K562 (cell line): ENCODE data around the gene HS6ST1. TPM values are rescaled to one million over a fixed set of nuclear protein-coding genes. Genes with fewer than 3 reads are reported as not detected.

Experiments
- ATAC-seq: fragments of 200-7000 bp; cut with Tn5 transposase; 3 replicates; pipeline ENCODE4 v1.9.1; 2020; ENCODE audit warnings: moderate library complexity
- BruUV-seq: library from RNA; stranded (reverse); fragments of 400-500 nt; replicated peaks from 2 replicates; lab custom pipeline; 2021; lab: Mats Ljungman, UMichigan
- CTCF ChIA-PET: fragments of 300-600 bp; formaldehyde crosslinking; extraction: SDS; loops from one replicate; lab custom pipeline; 2021; ENCODE audit warnings: low intra/inter-chr PET ratio; lab: Yijun Ruan, JAX
- POLR2A ChIA-PET: fragments of 300-600, 350-650 bp; sonication (Branson Sonifier 250); formaldehyde crosslinking; extraction: SDS; loops from one replicate; lab custom pipeline; 2021; ENCODE audit warnings: antibody characterized with exemption, inconsistent platforms; lab: Yijun Ruan, JAX
- DNase-seq, 4 experiments: peaks; one replicate each; pipeline versions ENCODE4 v3.0.0 to v3.0.0-alpha.2; 2011 to 2018; ENCODE audit warnings: low spot score in 3 of 4, mixed read lengths in 3 of 4; ENCODE audit errors: extremely low read depth in 1 of 4
- FAIRE-seq: peaks from 2 replicates; lab custom pipeline; 2011; peaks lifted over from hg19 to GRCh38; lab: Jason Lieb, UNC
- H2AFZ ChIP-seq: 2 replicates; pipeline ENCODE4 v1.6.0; 2011; ENCODE audit warnings: low read depth, low read length, control low read depth, inconsistent platforms
- H3K27ac ChIP-seq: fragments of 200-600 bp; 3 replicates; pipeline ENCODE4 v1.8.0; 2011; ENCODE audit warnings: low read depth, mild to moderate bottlenecking, control low read depth, inconsistent platforms, low read length, moderate library complexity, mixed read lengths; ENCODE audit errors: extremely low read depth
- H3K27me3 ChIP-seq, 2 experiments: fragments of 300-600 bp in 1 of 2; 2 replicates in 1 of 2; 3 replicates in 1 of 2; pipeline versions ENCODE4 v1.6.0 to v1.8.0; 2011; ENCODE audit warnings: inconsistent platforms in 2 of 2, low read length in 2 of 2, mild to moderate bottlenecking in 1 of 2, mixed read lengths in 1 of 2, moderate library complexity in 1 of 2; ENCODE audit not compliant: control insufficient read depth in 2 of 2, insufficient read depth in 2 of 2
- H3K36me3 ChIP-seq: fragments of 300-600 bp; 3 replicates; pipeline ENCODE4 v1.8.0; 2011; ENCODE audit warnings: mild to moderate bottlenecking, low read length, inconsistent platforms; ENCODE audit not compliant: control insufficient read depth, insufficient read depth
- H3K4me1 ChIP-seq, 2 experiments: fragments of 200-600 bp in 1 of 2; replicated peaks in 1 of 2; 2 replicates in 1 of 2; 3 replicates in 1 of 2; pipeline versions ENCODE4 v1.5.1 to v1.8.0; 2011; ENCODE audit warnings: inconsistent platforms in 2 of 2, low read length in 2 of 2, mild to moderate bottlenecking in 1 of 2, mixed read lengths in 1 of 2, moderate library complexity in 1 of 2; ENCODE audit not compliant: control insufficient read depth in 2 of 2, insufficient read depth in 2 of 2
- H3K4me2 ChIP-seq: 2 replicates; pipeline ENCODE4 v1.6.1; 2011; ENCODE audit warnings: low read length, control low read depth, inconsistent platforms, mixed read lengths; ENCODE audit not compliant: insufficient read depth
- H3K4me3 ChIP-seq: fragments of 200-600 bp; sonication (generic), shearing (Covaris generic); 2 replicates; pipeline ENCODE4 v1.5.1; 2016; ENCODE audit warnings: control low read depth, inconsistent platforms
- H3K79me2 ChIP-seq: fragments of 200-600 bp; 3 replicates; pipeline ENCODE4 v1.8.0; 2011; ENCODE audit warnings: low read length, inconsistent platforms; ENCODE audit not compliant: control insufficient read depth, insufficient read depth
- H3K9ac ChIP-seq, 2 experiments: 2 replicates each; pipeline versions ENCODE4 v1.6.0 to v1.6.1; 2011; ENCODE audit warnings: low read depth in 2 of 2, low read length in 2 of 2, control low read depth in 1 of 2, inconsistent platforms in 1 of 2, mild to moderate bottlenecking in 1 of 2, mixed read lengths in 1 of 2; ENCODE audit not compliant: insufficient read depth in 1 of 2
- H3K9me1 ChIP-seq: one replicate; pipeline ENCODE4 v1.6.0; 2011; ENCODE audit warnings: inconsistent platforms, mild to moderate bottlenecking, low read length, moderate library complexity; ENCODE audit not compliant: control insufficient read depth, insufficient read depth
- H3K9me3 ChIP-seq: replicated peaks from 2 replicates; pipeline ENCODE4 v1.5.1; 2011; ENCODE audit warnings: low read depth, low read length, inconsistent platforms; ENCODE audit not compliant: control insufficient read depth, insufficient read depth
- H4K20me1 ChIP-seq: replicated peaks from 2 replicates; pipeline ENCODE4 v1.6.1; 2011; ENCODE audit warnings: low read length, inconsistent platforms, mixed read lengths; ENCODE audit not compliant: control insufficient read depth, insufficient read depth
- CBFB ChIP-seq: sonication (generic); formaldehyde crosslinking; IDR thresholded peaks from 2 replicates; pipeline ENCODE4 v1.4.0; 2020; ENCODE audit warnings: mild to moderate bottlenecking, missing genetic modification reagents
- CEBPB ChIP-seq: fragments of 450-650 bp; IDR thresholded peaks from 2 replicates; pipeline ENCODE4 v1.6.1; 2016; ENCODE audit warnings: missing genetic modification characterization, missing compliant biosample characterization
- CREBBP ChIP-seq: IDR thresholded peaks from one replicate; pipeline ENCODE4 v1.6.1; 2012; ENCODE audit warnings: low read depth, mild to moderate bottlenecking, control low read depth, inconsistent platforms, low read length
- DLX4 ChIP-seq: fragments of 250-450 bp; sonication (Bioruptor Pico); IDR thresholded peaks from 2 replicates; pipeline ENCODE4 v1.6.1; 2021; ENCODE audit warnings: mild to moderate bottlenecking
- DMBX1 ChIP-seq: fragments of 250-450 bp; sonication (Bioruptor Pico); IDR thresholded peaks from 2 replicates; pipeline ENCODE4 v1.8.0; 2022; ENCODE audit warnings: inconsistent platforms, mild to moderate bottlenecking, moderate library complexity, borderline replicate concordance
- MAFG ChIP-seq: fragments of 450-650 bp; conservative IDR thresholded peaks from 2 replicates; pipeline ENCODE4 v1.6.1; 2016; ENCODE audit warnings: missing genetic modification characterization, missing compliant biosample characterization
- MBD1 ChIP-seq: fragments of 250-450 bp; sonication (Bioruptor Pico); IDR thresholded peaks from 2 replicates; pipeline ENCODE4 v1.8.0; 2022; ENCODE audit warnings: inconsistent platforms
- MCM5 ChIP-seq: fragments of 450-650 bp; IDR thresholded peaks from 2 replicates; pipeline ENCODE4 v1.6.1; 2016; ENCODE audit warnings: low read depth
- NR0B1 ChIP-seq: fragments of 450-650 bp; IDR thresholded peaks from one replicate; pipeline ENCODE4 v1.6.1; 2018; ENCODE audit warnings: mild to moderate bottlenecking, moderate library complexity; ENCODE audit not compliant: partially characterized antibody
- RUNX1 ChIP-seq: sonication (generic); IDR thresholded peaks from 2 replicates; pipeline ENCODE4 v1.6.1; 2016; ENCODE audit warnings: antibody characterized with exemption, low read depth
- SMARCC2 ChIP-seq: fragments of 450-650 bp; IDR thresholded peaks from 2 replicates; pipeline ENCODE4 v1.6.1; 2017; ENCODE audit warnings: antibody characterized with exemption, moderate library complexity, mild to moderate bottlenecking, low read depth
- SRF ChIP-seq, 2 experiments: fragments of 250-450, 450-650 bp in 1 of 2; sonication (Bioruptor Pico) in 1 of 2; sonication (generic) in 1 of 2; formaldehyde crosslinking; IDR thresholded peaks; 2 replicates each; pipeline versions ENCODE4 v1.5.0 to v1.5.1; 2020 to 2022; ENCODE audit warnings: mild to moderate bottlenecking in 1 of 2, missing genetic modification reagents in 1 of 2
- SRSF7 ChIP-seq: fragments of 200-400 bp; formaldehyde crosslinking; optimal IDR thresholded peaks from 2 replicates; pipeline ENCODE3; 2017; ENCODE audit warnings: mild to moderate bottlenecking, low read depth, low read length
- TCF3 ChIP-seq: sonication (generic); formaldehyde crosslinking; IDR thresholded peaks from 2 replicates; pipeline ENCODE4 v1.4.0; 2020; ENCODE audit warnings: mild to moderate bottlenecking, missing genetic modification reagents
- TCF7L2 ChIP-seq: fragments of 150-350 bp; IDR thresholded peaks from 2 replicates; pipeline ENCODE4 v1.6.1; 2016; ENCODE audit warnings: low read depth, mild to moderate bottlenecking, low read length, moderate library complexity
- TFE3 ChIP-seq: fragments of 450-650 bp; formaldehyde crosslinking; IDR thresholded peaks from 2 replicates; pipeline ENCODE4 v1.4.0; 2020; ENCODE audit warnings: mild to moderate bottlenecking, mixed read lengths
- TOE1 ChIP-seq, 2 experiments: fragments of 450-650 bp in 1 of 2; sonication (generic) in 1 of 2; formaldehyde crosslinking in 1 of 2; IDR thresholded peaks; 2 replicates each; pipeline versions ENCODE4 v1.7.1 to v1.8.0; 2016 to 2022; ENCODE audit warnings: borderline replicate concordance in 2 of 2, mild to moderate bottlenecking in 2 of 2, antibody characterized with exemption in 1 of 2, inconsistent platforms in 1 of 2, low read depth in 1 of 2, missing genetic modification reagents in 1 of 2, moderate library complexity in 1 of 2
- XRCC3 ChIP-seq: fragments of 450-650 bp; IDR thresholded peaks from 2 replicates; pipeline ENCODE4 v1.6.1; 2017; ENCODE audit warnings: mild to moderate bottlenecking, moderate library complexity
- ZNF24 ChIP-seq: fragments of 450-650 bp; IDR thresholded peaks from 2 replicates; pipeline ENCODE4 v1.6.1; 2016
- WGBS: fragments of 100-300 bp; shearing (Covaris generic); methylation state at CpG from one replicate; pipeline ENCODE4 v1.1.6; 2016; ENCODE audit warnings: low coverage, mixed read lengths; ENCODE audit not compliant: insufficient coverage; ENCODE audit errors: missing lambda C conversion rate; 5-methylcytosine and 5-hydroxymethylcytosine counted together
- in situ Hi-C: fragments of 300-500 bp; cut with MboI; formaldehyde crosslinking; loops from 4 replicates; pipeline ENCODE4 v1.15.0; 2018; ENCODE audit warnings: inconsistent platforms, mixed read lengths
- intact Hi-C: fragments of 100-400 bp; cut with micrococcal nuclease; formaldehyde crosslinking; loops from 2 replicates; pipeline ENCODE4 v1.14.2; 2022
- polyA plus RNA-seq, 8 experiments: library from polyadenylated mRNA; depleted of rRNA in 4 of 8; stranded (reverse) in 5 of 8; unstranded in 3 of 8; fragments of >200 nt; fragmentation: Nextera tagmentation in 2 of 8; fragmentation: Illumina TruSeq in 1 of 8; extraction: Ambion mirVana in 2 of 8; extraction: Trizol in 1 of 8; gene quantifications; 2 replicates each; pipeline versions ENCODE4 v1.2.1 to v1.2.3, GENCODE V29; 2011 to 2014; ENCODE audit warnings: inconsistent platforms in 1 of 8, missing spikeins in 1 of 8
- total RNA-seq, 7 experiments: library from RNA; depleted of rRNA in 6 of 7; stranded (reverse); fragments of >200 nt in 6 of 7; fragmentation: Illumina TruSeq in 2 of 7; extraction: Trizol in 2 of 7; gene quantifications; 2 replicates each; pipeline versions ENCODE4 v1.2.1 to v1.2.3, GENCODE V29; 2011 to 2021; ENCODE audit warnings: low replicate concordance in 1 of 7

HS6ST1 gene
- total and polyA plus RNA-seq, 9 of the 15 experiments (the other 6 are each of a cell fraction or from before 2014, with no cell fraction given) = 0.06 to 7.4 (median 3.8) TPM

GRCh38 chr2:128284841-128285240 is 33.8 kb downstream of the HS6ST1 start:
- in situ Hi-C loops = no loop called here
- no peak for FAIRE-seq
- Histone ChIP-seq H2AFZ (no peak overlapping the region), H4K20me1 (no peaks in the 10 kb centered on the region; the same call in 1 of the 2 replicates), H3K27me3 (no peaks in the 10 kb centered on the region), H3K9ac (no peak overlapping the region), H3K27ac (no peak overlapping the region), H3K36me3 (no peaks in the 10 kb centered on the region), H3K4me3 (no peak overlapping the region), H3K79me2 (no peaks in the 10 kb centered on the region), H3K9me3 (no peaks in the 10 kb centered on the region), H3K4me2 (no peak overlapping the region), H3K9me1 (no peaks in the 10 kb centered on the region), H3K4me1 (peaks cover 0 to 36% of the 10 kb centered on the region in 2 experiments; a peak in 3 of 5 replicates)
- intact Hi-C loops = no loop called here
- DNase-seq = no peak
- CTCF ChIA-PET = no interaction called here
- no TSS peak for BruUV-seq
- WGBS = 47% methylated on average over 10 of the region's 11 CpGs
- POLR2A ChIA-PET = interaction anchor here (0.6 to 1.1 kb wide), 2 partner anchors 17 to 62 kb away, joined by 3 read pairs; no protein-coding TSS in a partner anchor
- TF ChIP-seq RUNX1 (no peak), TCF7L2 (no peak), DMBX1 (CRISPR knock-in tag) (no peak), SRF (CRISPR knock-in tag; IDR thresholded peaks at IDR 0.05) (no peak), ZNF24 (no peak), TOE1 (IDR thresholded peaks at IDR 0.05; ENCODE audit: borderline replicate concordance) (no peak), TOE1 (CRISPR knock-in tag; IDR thresholded peaks at IDR 0.05; ENCODE audit: borderline replicate concordance, low read depth) (no peak), XRCC3 (no peak), SMARCC2 (no peak), MCM5 (no peak), DLX4 (CRISPR knock-in tag) (no peak), MBD1 (no peak), TCF3 (CRISPR knock-in tag) (no peak), CREBBP (no peak), TFE3 (CRISPR knock-in tag) (no peak), SRSF7 (no peak), NR0B1 (no peak), CEBPB (tag) (no peak), MAFG (tag) (no peak), CBFB (no peak)
- ATAC-seq = no peak
